ENCODE data around the gene PIGZ. TPM values are rescaled to one million over a fixed set of nuclear protein-coding genes. Genes with fewer than 3 reads are reported as not detected.

PIGZ gene
- total and polyA plus RNA-seq, 12 donors = 2.2 to 7.7 (median 6.0) TPM

DNA sequence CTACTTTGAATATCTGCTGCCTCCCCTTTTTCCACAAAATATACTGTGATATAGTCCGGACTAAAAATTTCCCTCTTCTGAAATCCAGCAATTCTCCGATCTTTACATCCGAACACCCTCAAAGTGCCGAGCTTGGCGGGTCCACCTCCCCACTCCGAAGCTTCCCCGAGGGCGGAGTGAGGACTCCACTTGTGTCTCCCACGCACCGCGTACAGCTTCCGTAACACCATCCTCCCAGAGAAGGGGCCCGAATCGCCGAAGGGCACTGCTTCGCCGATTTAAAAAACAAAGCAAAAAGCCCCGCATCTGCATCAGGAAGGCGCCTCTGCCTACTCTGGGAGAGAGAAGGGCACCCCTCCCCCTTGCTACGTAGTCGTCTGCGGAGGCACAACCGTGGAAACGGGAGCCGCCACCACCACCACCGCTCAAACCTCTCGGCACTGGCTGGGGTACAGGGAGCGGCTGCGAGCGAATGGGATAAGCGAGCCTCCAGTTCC lies 26.9 kb downstream of the PIGZ start:
- Histone ChIP-seq H3K4me3 (peak overlapping the region; percentile 64 to 100 (median 95)), H3K9me3 (no peaks in the 10 kb centered on the region), H3K4me1 (peaks cover 4 to 38% (median 27%) of the 10 kb centered on the region in 9 donors), H3K36me3 (peaks cover 0 to 51% (median 22%) of the 10 kb centered on the region in 9 donors), H3K27ac (peak overlapping the region; percentile 67 to 97 (median 92)), H3K27me3 (no peaks in the 10 kb centered on the region)
- ATAC-seq (peak; percentile 34 to 78 (median 62)), DNase-seq (peak; percentile 29 to 37)
- TF ChIP-seq, protein P1, sequence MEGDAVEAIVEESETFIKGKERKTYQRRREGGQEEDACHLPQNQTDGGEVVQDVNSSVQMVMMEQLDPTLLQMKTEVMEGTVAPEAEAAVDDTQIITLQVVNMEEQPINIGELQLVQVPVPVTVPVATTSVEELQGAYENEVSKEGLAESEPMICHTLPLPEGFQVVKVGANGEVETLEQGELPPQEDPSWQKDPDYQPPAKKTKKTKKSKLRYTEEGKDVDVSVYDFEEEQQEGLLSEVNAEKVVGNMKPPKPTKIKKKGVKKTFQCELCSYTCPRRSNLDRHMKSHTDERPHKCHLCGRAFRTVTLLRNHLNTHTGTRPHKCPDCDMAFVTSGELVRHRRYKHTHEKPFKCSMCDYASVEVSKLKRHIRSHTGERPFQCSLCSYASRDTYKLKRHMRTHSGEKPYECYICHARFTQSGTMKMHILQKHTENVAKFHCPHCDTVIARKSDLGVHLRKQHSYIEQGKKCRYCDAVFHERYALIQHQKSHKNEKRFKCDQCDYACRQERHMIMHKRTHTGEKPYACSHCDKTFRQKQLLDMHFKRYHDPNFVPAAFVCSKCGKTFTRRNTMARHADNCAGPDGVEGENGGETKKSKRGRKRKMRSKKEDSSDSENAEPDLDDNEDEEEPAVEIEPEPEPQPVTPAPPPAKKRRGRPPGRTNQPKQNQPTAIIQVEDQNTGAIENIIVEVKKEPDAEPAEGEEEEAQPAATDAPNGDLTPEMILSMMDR (IDR thresholded peaks at IDR 0.05) = no peak
- intact Hi-C loops (cut with DNase I) = loop anchor here in 7 of 10 donors (2.0 to 10.0 kb wide), 9 partner anchors 27 to 377 kb away; partner anchors contain the start of genes SENP5 (in 6 of the 7), CEP19 (in 1 of the 7), FBXO45 (in 1 of the 7) and PAK2 (in 1 of the 7)
- 0% methylated on average over 31 of the region's 31 CpGs for WGBS, 2 donors

DNA sequence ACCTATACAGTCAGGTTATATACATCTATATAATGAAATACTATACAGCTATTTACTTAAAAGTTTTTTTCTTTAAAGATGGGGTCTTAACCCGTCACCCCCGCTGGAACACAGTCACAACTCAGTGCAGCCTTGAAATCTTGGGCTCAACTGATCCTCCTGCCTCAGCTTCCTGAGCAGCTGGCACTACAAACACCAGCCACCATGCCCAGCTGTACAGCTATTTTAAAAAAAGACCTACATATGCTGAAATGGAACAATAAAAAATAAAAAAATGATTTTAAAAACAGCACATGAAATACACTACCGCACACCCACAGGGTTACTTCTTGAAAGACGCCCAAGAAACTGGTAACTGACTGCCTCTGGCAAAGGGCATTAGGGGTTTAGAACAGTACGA lies 30.1 kb downstream of the PIGZ start:
- no peak for ATAC-seq
- H3K4me3 ChIP-seq = no peak overlapping the region
- TF ChIP-seq, protein P1 (IDR thresholded peaks at IDR 0.05) = no peak
- H3K36me3 ChIP-seq = peaks cover 0 to 73% (median 49%) of the 10 kb centered on the region in 9 donors
- H3K27me3 ChIP-seq = no peaks in the 10 kb centered on the region
- no peak overlapping the region for H3K27ac ChIP-seq
- intact Hi-C loops (cut with DNase I) = loop anchor here in 1 of 10 donors (10.0 kb wide), 1 partner anchor 74 kb away; the partner anchor contains the start of gene SENP5
- H3K9me3 ChIP-seq = no peaks in the 10 kb centered on the region
- peaks cover 4 to 26% (median 22%) of the 10 kb centered on the region in 9 donors for H3K4me1 ChIP-seq
- WGBS, 2 donors = 91 to 93% methylated on average over 5 of the region's 5 CpGs
- no peak for DNase-seq

DNA sequence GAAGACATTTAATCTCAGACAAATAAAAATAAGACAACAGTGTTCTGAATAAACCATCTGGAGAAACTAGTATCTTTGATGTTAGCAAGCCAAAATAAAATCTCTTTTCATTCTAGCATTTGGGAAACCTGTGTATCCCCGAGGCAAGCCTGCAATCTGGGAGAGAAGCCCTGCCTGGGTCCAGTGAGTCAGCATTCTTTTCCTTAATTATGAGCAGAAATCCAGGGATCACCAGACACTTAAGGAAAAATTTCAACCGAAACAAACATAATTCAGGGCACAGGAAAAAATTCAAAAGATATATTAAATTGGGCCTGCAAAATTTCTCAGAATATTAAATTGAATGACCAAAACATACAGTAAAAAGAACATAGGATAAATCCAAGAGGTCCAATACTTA lies 30.5 kb downstream of the PIGZ start:
- Histone ChIP-seq H3K36me3 (peaks cover 0 to 78% (median 54%) of the 10 kb centered on the region in 9 donors), H3K9me3 (no peaks in the 10 kb centered on the region), H3K4me3 (no peak overlapping the region), H3K27me3 (no peaks in the 10 kb centered on the region), H3K4me1 (peaks cover 4 to 21% (median 18%) of the 10 kb centered on the region in 9 donors), H3K27ac (no peak overlapping the region)
- DNase-seq (no peak), ATAC-seq (no peak)
- WGBS, 2 donors = 86 to 89% methylated on average over 2 of the region's 2 CpGs
- TF ChIP-seq, protein P1 (IDR thresholded peaks at IDR 0.05) = no peak
- intact Hi-C loops (cut with DNase I) = loop anchor here in 1 of 10 donors (10.0 kb wide), 1 partner anchor 73 kb away; the partner anchor contains the start of gene SENP5

DNA sequence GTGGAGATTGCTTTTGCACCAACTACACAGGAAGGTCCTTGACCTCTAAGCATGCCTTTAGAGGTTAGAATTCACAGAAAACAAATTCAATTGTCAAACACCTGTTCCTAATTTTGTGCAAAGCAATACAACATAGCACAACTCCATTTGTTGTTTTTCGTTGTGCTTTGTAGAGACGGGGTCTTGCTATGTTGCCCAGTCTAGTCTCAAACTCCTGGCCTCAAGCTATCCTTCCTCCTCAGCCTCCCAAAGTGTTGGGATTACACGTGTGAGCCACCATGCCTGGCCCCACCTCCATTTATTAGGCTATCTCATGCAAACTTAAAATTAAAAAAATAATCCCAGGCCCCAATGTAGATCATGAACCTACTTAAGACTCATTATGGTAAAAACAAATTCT lies 32.3 kb downstream of the PIGZ start:
- Histone ChIP-seq H3K27me3 (no peaks in the 10 kb centered on the region), H3K4me1 (peaks cover 4 to 16% (median 13%) of the 10 kb centered on the region in 9 donors), H3K36me3 (peaks cover 0 to 96% (median 56%) of the 10 kb centered on the region in 9 donors), H3K4me3 (no peak overlapping the region), H3K9me3 (no peaks in the 10 kb centered on the region), H3K27ac (no peak overlapping the region)
- intact Hi-C loops (cut with DNase I) = loop anchor here in 1 of 10 donors (10.0 kb wide), 1 partner anchor 71 kb away; the partner anchor contains the start of gene SENP5
- ATAC-seq (no peak), DNase-seq (no peak)
- TF ChIP-seq, protein P1 (IDR thresholded peaks at IDR 0.05) = no peak
- WGBS, 2 donors = 91 to 95% methylated on average over 3 of the region's 3 CpGs

Data from heart right ventricle (tissue), 16 donors.